NCI-H524 (cell line): ENCODE data around the gene CD101.
"Not testable (repeated sequence)": the region's sequence is repeated elsewhere in the genome, so short reads cannot be mapped to it uniquely, and the experiment has no call there.

Source experiments
- DNase-seq, 2 experiments: peaks; one replicate each; lab custom pipeline; 2025; lab: John Stamatoyannopoulos, UW

Gene CD101

GRCh38 chr1:117001254-117001927 is at the start of gene CD101:
CD101 (plus strand) TSS chr1:117001760; CDS start chr1:117001818, 58 bp downstream.
- DNase-seq: no peak

- peak; percentile 56 to 88 for DNase-seq
These were observed 48.8 kb upstream of the CD101 start for GRCh38 chr1:116952738-116953275.

GRCh38 chr1:116954440-116954839 is 47.1 kb upstream of the CD101 start:
- peak; percentile 18 to 77 for DNase-seq

GRCh38 chr1:116956378-116956777 is 45.2 kb upstream of the CD101 start:
- peak in 1 of 2 experiments; percentile 16 for DNase-seq

- no peak for DNase-seq
These were observed 43.9 kb upstream of the CD101 start for GRCh38 chr1:116957646-116958045.

GRCh38 chr1:116958110-116958509 is 43.5 kb upstream of the CD101 start:
- DNase-seq: no peak

GRCh38 chr1:116958977-116959376 is 42.6 kb upstream of the CD101 start:
- no peak for DNase-seq

GRCh38 chr1:116961606-116962005 is 40.0 kb upstream of the CD101 start:
- DNase-seq: no peak

- DNase-seq: no peak
These were observed 38.4 kb upstream of the CD101 start for GRCh38 chr1:116962987-116963639.

GRCh38 chr1:116966791-116967190 is 34.8 kb upstream of the CD101 start:
- DNase-seq: no peak

GRCh38 chr1:116968724-116969123 is 32.8 kb upstream of the CD101 start:
- no peak for DNase-seq

- DNase-seq: peak in 1 of 2 experiments; percentile 52
These were observed 30.2 kb upstream of the CD101 start for GRCh38 chr1:116971258-116971860.

GRCh38 chr1:116971965-116972673 is 29.4 kb upstream of the CD101 start:
- peak; percentile 77 to 90 for DNase-seq

- DNase-seq: no peak
These were observed 28.9 kb upstream of the CD101 start for GRCh38 chr1:116972674-116973030.

GRCh38 chr1:116980309-116980708 is 21.3 kb upstream of the CD101 start:
- DNase-seq: not testable (repeated sequence)

GRCh38 chr1:116981521-116982037 is 20.0 kb upstream of the CD101 start:
- no peak for DNase-seq

- DNase-seq: no peak
These were observed 19.1 kb upstream of the CD101 start for GRCh38 chr1:116982319-116983004.

GRCh38 chr1:116983112-116983511 is 18.4 kb upstream of the CD101 start:
- DNase-seq: no peak

- no peak for DNase-seq
These were observed 17.9 kb upstream of the CD101 start for GRCh38 chr1:116983678-116984077.

- DNase-seq: no peak
These were observed 17.0 kb upstream of the CD101 start for GRCh38 chr1:116984406-116985160.
